ENCODE data around the gene PIEZO1.

The PIEZO1 gene

GRCh38 chr16:88723911-88724310 is 61.1 kb downstream of the PIEZO1 start:
- H3K9ac ChIP-seq (ENCODE audit: low read length): no peak overlapping the region
- peaks cover 4% of the 10 kb centered on the region for H3K9me3 ChIP-seq (ENCODE audit: insufficient read depth, low read depth, low read length)
- H3K14ac ChIP-seq (ENCODE audit: low read length): no peak overlapping the region
- no peak overlapping the region for H2BK120ac ChIP-seq (ENCODE audit: insufficient read depth, low read length, poor library complexity)
- H3K18ac ChIP-seq (ENCODE audit: low read length): no peak overlapping the region
- no peak overlapping the region for H2BK12ac ChIP-seq (ENCODE audit: low read length)
- no peak overlapping the region for H2AK5ac ChIP-seq (ENCODE audit: low read length)
- H2AFZ ChIP-seq (ENCODE audit: insufficient read depth, low read length, poor library complexity): no peak overlapping the region
- no peak overlapping the region for H3K27ac ChIP-seq (ENCODE audit: low read depth, low read length)
- H3K36me3 ChIP-seq (ENCODE audit: control insufficient read depth in 1 of 2, insufficient read depth in 2 of 2, low read length in 2 of 2): peaks cover 86 to 87% of the 10 kb centered on the region in 2 experiments
- no peaks in the 10 kb centered on the region for H3K27me3 ChIP-seq (ENCODE audit: insufficient read depth, low read length)
- H4K12ac ChIP-seq (ENCODE audit: low read depth, low read length): no peak overlapping the region
- no peaks in the 10 kb centered on the region for H3K79me2 ChIP-seq (ENCODE audit: control insufficient read depth, insufficient read depth, low read length, poor library complexity)
- no peaks in the 10 kb centered on the region for H3K79me1 ChIP-seq (ENCODE audit: low read length)
- no peak overlapping the region for H4K8ac ChIP-seq (ENCODE audit: low read depth, low read length)
- no peak overlapping the region for H3K4me3 ChIP-seq (ENCODE audit: low read depth, low read length)
- H3K4me2 ChIP-seq (ENCODE audit: low read length): no peak overlapping the region
- no peak overlapping the region for H4K91ac ChIP-seq (ENCODE audit: low read depth, low read length)
- H3K4ac ChIP-seq (ENCODE audit: low read depth, low read length): no peak overlapping the region
- no peak overlapping the region for H2BK5ac ChIP-seq (ENCODE audit: low read depth, low read length, poor library complexity)
- H3K23ac ChIP-seq (ENCODE audit: low read length): no peak overlapping the region
- WGBS (ENCODE audit: extremely low coverage, insufficient coverage, insufficient read length): no CpG with 5 or more reads among the region's 17 CpGs
- peaks cover 0 to 4% of the 10 kb centered on the region in 2 experiments for H3K4me1 ChIP-seq (ENCODE audit: control insufficient read depth in 1 of 2, insufficient read depth in 2 of 2, low read length in 2 of 2)
- DNase-seq: no peak

DNA sequence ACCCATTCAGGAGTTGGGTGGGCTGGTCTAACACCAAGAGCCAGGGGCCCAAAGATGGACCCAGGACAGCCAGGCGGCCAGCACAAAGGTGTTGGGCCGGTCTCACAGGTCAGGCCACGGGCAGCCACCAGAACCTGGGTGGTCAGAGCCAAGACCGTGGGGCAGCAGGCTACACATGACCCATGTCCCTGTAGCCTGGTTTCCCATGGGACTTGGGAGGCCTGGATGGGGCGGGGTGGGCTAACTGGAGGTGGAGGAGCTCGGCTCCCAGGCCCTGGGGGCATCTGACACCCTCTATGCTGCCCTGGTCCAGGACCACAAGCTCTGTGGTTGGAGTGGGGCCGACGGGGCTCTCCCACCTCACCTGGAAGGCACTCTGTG is 61.5 kb downstream of the PIEZO1 start:
- Histone ChIP-seq H3K9ac (ENCODE audit: low read length) (no peak overlapping the region), H3K9me3 (ENCODE audit: insufficient read depth, low read depth, low read length) (peaks cover 4% of the 10 kb centered on the region), H3K4me1 (ENCODE audit: control insufficient read depth in 1 of 2, insufficient read depth in 2 of 2, low read length in 2 of 2) (peaks cover 0 to 4% of the 10 kb centered on the region in 2 experiments), H3K14ac (ENCODE audit: low read length) (no peak overlapping the region), H4K91ac (ENCODE audit: low read depth, low read length) (no peak overlapping the region), H3K23ac (ENCODE audit: low read length) (no peak overlapping the region), H2BK12ac (ENCODE audit: low read length) (no peak overlapping the region), H4K12ac (ENCODE audit: low read depth, low read length) (no peak overlapping the region), H2AFZ (ENCODE audit: insufficient read depth, low read length, poor library complexity) (no peak overlapping the region), H3K18ac (ENCODE audit: low read length) (no peak overlapping the region), H2BK120ac (ENCODE audit: insufficient read depth, low read length, poor library complexity) (no peak overlapping the region), H3K27me3 (ENCODE audit: insufficient read depth, low read length) (no peaks in the 10 kb centered on the region), H3K36me3 (ENCODE audit: control insufficient read depth in 1 of 2, insufficient read depth in 2 of 2, low read length in 2 of 2) (peaks cover 90 to 91% of the 10 kb centered on the region in 2 experiments), H3K79me1 (ENCODE audit: low read length) (no peaks in the 10 kb centered on the region), H3K79me2 (ENCODE audit: control insufficient read depth, insufficient read depth, low read length, poor library complexity) (no peaks in the 10 kb centered on the region), H2AK5ac (ENCODE audit: low read length) (no peak overlapping the region), H3K4ac (ENCODE audit: low read depth, low read length) (no peak overlapping the region), H3K4me2 (ENCODE audit: low read length) (no peak overlapping the region), H3K4me3 (ENCODE audit: low read depth, low read length) (no peak overlapping the region), H2BK5ac (ENCODE audit: low read depth, low read length, poor library complexity) (no peak overlapping the region), H4K8ac (ENCODE audit: low read depth, low read length) (no peak overlapping the region), H3K27ac (ENCODE audit: low read depth, low read length) (no peak overlapping the region)
- no peak for DNase-seq
- no CpG with 5 or more reads among the region's 8 CpGs for WGBS (ENCODE audit: extremely low coverage, insufficient coverage, insufficient read length)

DNA sequence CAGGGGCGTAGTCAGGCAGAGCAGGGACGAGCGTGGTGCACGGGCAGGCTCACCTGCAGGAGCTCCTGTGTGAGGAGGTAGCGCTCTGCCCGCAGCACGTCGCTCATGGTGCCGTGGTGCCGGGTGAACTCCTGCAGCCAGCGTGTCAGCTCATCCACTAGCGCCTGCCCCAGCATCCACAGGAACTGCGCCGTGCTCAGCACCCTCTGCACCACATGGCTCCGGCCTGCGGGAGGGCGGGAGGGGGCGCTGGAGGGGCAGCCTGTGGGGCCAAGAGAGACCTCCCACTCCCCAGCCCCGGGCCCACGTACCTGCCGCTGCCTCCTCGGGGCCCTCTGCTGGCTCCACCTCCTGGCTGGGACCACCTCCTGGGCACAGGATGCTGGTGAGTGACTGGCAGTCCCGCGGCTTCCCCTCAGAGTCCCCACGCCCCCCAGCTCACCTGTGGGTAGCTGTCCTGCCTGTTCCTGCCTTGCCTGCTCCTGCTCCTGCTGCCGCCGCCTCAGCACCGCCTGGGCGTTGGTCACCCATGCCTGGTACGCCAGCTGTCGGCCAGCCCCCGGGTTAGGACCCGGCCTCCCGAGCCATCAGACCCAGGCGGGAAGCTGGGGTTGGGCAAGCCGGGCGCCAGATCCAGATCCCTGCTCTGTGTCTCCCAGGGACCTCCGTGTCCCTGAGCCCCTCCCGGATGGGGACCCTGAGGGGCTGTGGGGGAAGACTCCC is 62.1 kb downstream of the PIEZO1 start:
- WGBS (ENCODE audit: extremely low coverage, insufficient coverage, insufficient read length): no CpG with 5 or more reads among the region's 39 CpGs
- peaks cover 0 to 3% of the 10 kb centered on the region in 2 experiments for H3K4me1 ChIP-seq (ENCODE audit: control insufficient read depth in 1 of 2, insufficient read depth in 2 of 2, low read length in 2 of 2)
- no peak overlapping the region for H2AFZ ChIP-seq (ENCODE audit: insufficient read depth, low read length, poor library complexity)
- H3K4me3 ChIP-seq (ENCODE audit: low read depth, low read length): peak overlapping the region; percentile 30
- no peak overlapping the region for H4K12ac ChIP-seq (ENCODE audit: low read depth, low read length)
- H3K9ac ChIP-seq (ENCODE audit: low read length): no peak overlapping the region
- peaks cover 6% of the 10 kb centered on the region for H3K9me3 ChIP-seq (ENCODE audit: insufficient read depth, low read depth, low read length)
- no peaks in the 10 kb centered on the region for H3K27me3 ChIP-seq (ENCODE audit: insufficient read depth, low read length)
- H2BK5ac ChIP-seq (ENCODE audit: low read depth, low read length, poor library complexity): no peak overlapping the region
- H4K91ac ChIP-seq (ENCODE audit: low read depth, low read length): no peak overlapping the region
- H3K79me2 ChIP-seq (ENCODE audit: control insufficient read depth, insufficient read depth, low read length, poor library complexity): no peaks in the 10 kb centered on the region
- no peak overlapping the region for H3K4ac ChIP-seq (ENCODE audit: low read depth, low read length)
- no peak overlapping the region for H3K18ac ChIP-seq (ENCODE audit: low read length)
- H3K27ac ChIP-seq (ENCODE audit: low read depth, low read length): no peak overlapping the region
- no peak overlapping the region for H2BK12ac ChIP-seq (ENCODE audit: low read length)
- no peak overlapping the region for H4K8ac ChIP-seq (ENCODE audit: low read depth, low read length)
- peaks cover 95% of the 10 kb centered on the region in 2 experiments for H3K36me3 ChIP-seq (ENCODE audit: control insufficient read depth in 1 of 2, insufficient read depth in 2 of 2, low read length in 2 of 2)
- no peaks in the 10 kb centered on the region for H3K79me1 ChIP-seq (ENCODE audit: low read length)
- H3K14ac ChIP-seq (ENCODE audit: low read length): no peak overlapping the region
- no peak overlapping the region for H2BK120ac ChIP-seq (ENCODE audit: insufficient read depth, low read length, poor library complexity)
- H3K23ac ChIP-seq (ENCODE audit: low read length): no peak overlapping the region
- no peak overlapping the region for H3K4me2 ChIP-seq (ENCODE audit: low read length)
- DNase-seq: no peak
- no peak overlapping the region for H2AK5ac ChIP-seq (ENCODE audit: low read length)

DNA sequence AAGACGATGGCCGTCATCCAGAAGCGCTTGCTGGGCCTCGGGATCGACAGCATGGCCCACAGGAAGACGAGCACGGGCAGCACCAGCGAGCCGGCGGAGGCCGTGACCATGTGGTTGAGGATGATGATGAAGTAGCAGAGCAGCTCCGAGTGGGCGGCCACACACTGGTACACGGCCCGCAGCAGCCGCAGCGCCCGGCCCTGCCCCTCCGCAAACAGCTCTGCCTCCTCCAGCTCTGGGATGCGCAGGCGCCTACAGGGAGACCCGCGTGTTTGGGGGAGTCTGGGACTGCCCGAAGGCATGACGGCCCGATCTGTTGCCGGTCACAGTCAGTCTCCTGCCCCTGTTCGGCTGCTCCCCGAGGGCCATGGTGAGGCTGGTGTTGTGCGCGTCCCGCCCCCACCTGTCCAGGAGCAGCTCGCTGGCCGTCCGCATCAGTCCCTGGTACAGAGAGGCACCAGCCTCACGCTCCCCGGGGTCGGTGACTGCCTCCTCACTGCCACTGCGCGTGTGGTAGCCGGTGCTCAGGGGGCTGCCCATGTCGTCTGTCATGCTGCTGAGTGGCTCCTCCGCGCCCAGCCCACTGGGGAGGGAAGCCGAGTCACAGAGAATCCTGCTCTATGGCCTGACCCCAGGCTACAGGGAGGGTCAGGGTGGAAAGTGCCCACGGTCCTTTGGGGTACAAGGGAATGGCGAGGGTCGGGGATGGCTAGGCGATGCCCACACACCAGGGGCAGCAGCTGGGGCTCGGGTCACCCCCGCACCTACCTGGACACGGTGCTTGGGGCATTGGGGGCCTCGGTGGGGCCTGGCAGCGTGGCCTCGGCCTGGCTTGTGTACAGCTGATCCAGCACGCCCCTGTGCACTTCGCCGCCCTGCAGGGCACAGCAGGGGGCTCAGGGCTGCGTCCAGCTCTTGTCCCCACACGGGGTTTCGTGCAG is 62.9 kb downstream of the PIEZO1 start:
- H2AK5ac ChIP-seq (ENCODE audit: low read length): no peak overlapping the region
- H3K79me2 ChIP-seq (ENCODE audit: control insufficient read depth, insufficient read depth, low read length, poor library complexity): no peaks in the 10 kb centered on the region
- H3K36me3 ChIP-seq (ENCODE audit: control insufficient read depth in 1 of 2, insufficient read depth in 2 of 2, low read length in 2 of 2): peaks cover 92 to 94% of the 10 kb centered on the region in 2 experiments
- no peak overlapping the region for H3K18ac ChIP-seq (ENCODE audit: low read length)
- H3K27me3 ChIP-seq (ENCODE audit: insufficient read depth, low read length): no peaks in the 10 kb centered on the region
- H3K9ac ChIP-seq (ENCODE audit: low read length): no peak overlapping the region
- H2BK12ac ChIP-seq (ENCODE audit: low read length): no peak overlapping the region
- no peak overlapping the region for H2BK5ac ChIP-seq (ENCODE audit: low read depth, low read length, poor library complexity)
- no peak overlapping the region for H4K8ac ChIP-seq (ENCODE audit: low read depth, low read length)
- peaks cover 7% of the 10 kb centered on the region for H3K9me3 ChIP-seq (ENCODE audit: insufficient read depth, low read depth, low read length)
- H2BK120ac ChIP-seq (ENCODE audit: insufficient read depth, low read length, poor library complexity): no peak overlapping the region
- H3K14ac ChIP-seq (ENCODE audit: low read length): no peak overlapping the region
- H3K23ac ChIP-seq (ENCODE audit: low read length): no peak overlapping the region
- H4K91ac ChIP-seq (ENCODE audit: low read depth, low read length): no peak overlapping the region
- no peaks in the 10 kb centered on the region for H3K4me1 ChIP-seq (ENCODE audit: control insufficient read depth in 1 of 2, insufficient read depth in 2 of 2, low read length in 2 of 2)
- H3K4me2 ChIP-seq (ENCODE audit: low read length): no peak overlapping the region
- no peak overlapping the region for H4K12ac ChIP-seq (ENCODE audit: low read depth, low read length)
- peak overlapping the region; percentile 30 for H3K4me3 ChIP-seq (ENCODE audit: low read depth, low read length)
- no peak overlapping the region for H3K4ac ChIP-seq (ENCODE audit: low read depth, low read length)
- H3K79me1 ChIP-seq (ENCODE audit: low read length): no peaks in the 10 kb centered on the region
- no peak for DNase-seq
- no CpG with 5 or more reads among the region's 61 CpGs for WGBS (ENCODE audit: extremely low coverage, insufficient coverage, insufficient read length)
- H2AFZ ChIP-seq (ENCODE audit: insufficient read depth, low read length, poor library complexity): no peak overlapping the region
- H3K27ac ChIP-seq (ENCODE audit: low read depth, low read length): no peak overlapping the region

Measured in trophoblast cell (in vitro differentiated cells and primary cell).